HEK293 (cell line): ENCODE results near the gene AK6.

Source experiments
- KLF1 ChIP-seq: fragments of 450-650 bp; formaldehyde crosslinking; IDR thresholded peaks from 2 replicates; pipeline ENCODE4 v1.5.1; 2016; ENCODE audit warnings: missing biosample characterization, missing genetic modification characterization
- KLF16 ChIP-seq: fragments of 450-650 bp; formaldehyde crosslinking; IDR thresholded peaks from 2 replicates; pipeline ENCODE4 v1.5.1; 2017; ENCODE audit warnings: missing biosample characterization, missing genetic modification characterization
- KLF8 ChIP-seq: fragments of 450-650 bp; formaldehyde crosslinking; IDR thresholded peaks from 2 replicates; pipeline ENCODE4 v1.5.1; 2016; ENCODE audit warnings: missing biosample characterization, missing genetic modification characterization
- MEIS1 ChIP-seq: sonication (generic); formaldehyde crosslinking; IDR thresholded peaks from 2 replicates; pipeline ENCODE4 v1.8.1; 2022; ENCODE audit warnings: missing genetic modification reagents, mild to moderate bottlenecking, borderline replicate concordance
- OVOL3 ChIP-seq: fragments of 450-650 bp; formaldehyde crosslinking; IDR thresholded peaks from 2 replicates; pipeline ENCODE4 v1.5.1; 2016; ENCODE audit warnings: missing biosample characterization, missing genetic modification characterization
- PRDM4 ChIP-seq: fragments of 450-650 bp; formaldehyde crosslinking; IDR thresholded peaks from 2 replicates; pipeline ENCODE4 v1.5.1; 2017; ENCODE audit warnings: missing biosample characterization, missing genetic modification characterization
- SCRT1 ChIP-seq: fragments of 450-650 bp; formaldehyde crosslinking; IDR thresholded peaks from 2 replicates; pipeline ENCODE4 v1.5.1; 2016; ENCODE audit warnings: missing biosample characterization, missing genetic modification characterization, borderline replicate concordance
- WT1 ChIP-seq: fragments of 450-650 bp; formaldehyde crosslinking; IDR thresholded peaks from 2 replicates; pipeline ENCODE4 v1.5.1; 2016; ENCODE audit warnings: missing biosample characterization, missing genetic modification characterization
- YY1 ChIP-seq: fragments of 450-650 bp; formaldehyde crosslinking; IDR thresholded peaks from 2 replicates; pipeline ENCODE4 v1.5.1; 2018; ENCODE audit warnings: missing biosample characterization, missing genetic modification characterization
- ZFP69B ChIP-seq: fragments of 450-650 bp; formaldehyde crosslinking; IDR thresholded peaks from 2 replicates; pipeline ENCODE4 v1.5.1; 2016; ENCODE audit warnings: missing biosample characterization, missing genetic modification characterization
- ZNF121 ChIP-seq: fragments of 450-650 bp; formaldehyde crosslinking; IDR thresholded peaks from 2 replicates; pipeline ENCODE4 v1.5.1; 2016; ENCODE audit warnings: missing biosample characterization, missing genetic modification characterization
- ZNF175 ChIP-seq: fragments of 450-650 bp; formaldehyde crosslinking; IDR thresholded peaks from 2 replicates; pipeline ENCODE4 v1.5.1; 2016; ENCODE audit warnings: missing biosample characterization, missing genetic modification characterization
- ZNF18 ChIP-seq: fragments of 450-650 bp; formaldehyde crosslinking; IDR thresholded peaks from 2 replicates; pipeline ENCODE4 v1.5.1; 2016; ENCODE audit warnings: missing biosample characterization, missing genetic modification characterization
- ZNF23 ChIP-seq: fragments of 450-650 bp; formaldehyde crosslinking; IDR thresholded peaks from 2 replicates; pipeline ENCODE4 v1.5.1; 2016; ENCODE audit warnings: missing biosample characterization, missing genetic modification characterization, borderline replicate concordance
- ZNF239 ChIP-seq: fragments of 450-650 bp; formaldehyde crosslinking; IDR thresholded peaks from 2 replicates; pipeline ENCODE4 v1.5.1; 2016; ENCODE audit warnings: missing biosample characterization, missing genetic modification characterization
- ZNF24 ChIP-seq: fragments of 450-650 bp; formaldehyde crosslinking; IDR thresholded peaks from 2 replicates; pipeline ENCODE4 v1.5.1; 2016; ENCODE audit warnings: missing biosample characterization, missing genetic modification characterization
- ZNF248 ChIP-seq: fragments of 450-650 bp; formaldehyde crosslinking; IDR thresholded peaks from 2 replicates; pipeline ENCODE4 v1.5.1; 2017; ENCODE audit warnings: missing biosample characterization, missing genetic modification characterization
- ZNF266 ChIP-seq: fragments of 450-650 bp; formaldehyde crosslinking; IDR thresholded peaks from 2 replicates; pipeline ENCODE4 v1.5.1; 2016; ENCODE audit warnings: missing biosample characterization, missing genetic modification characterization, low read depth
- ZNF302 ChIP-seq: fragments of 450-650 bp; formaldehyde crosslinking; IDR thresholded peaks from 2 replicates; pipeline ENCODE4 v1.5.1; 2016; ENCODE audit warnings: missing biosample characterization, missing genetic modification characterization, low read depth
- ZNF341 ChIP-seq: fragments of 450-650 bp; formaldehyde crosslinking; IDR thresholded peaks from 2 replicates; pipeline ENCODE4; 2016; ENCODE audit warnings: low read depth, missing biosample characterization, missing genetic modification characterization
- ZNF366 ChIP-seq: fragments of 450-650 bp; formaldehyde crosslinking; conservative IDR thresholded peaks from 2 replicates; pipeline ENCODE4 v1.5.1; 2016; ENCODE audit warnings: missing biosample characterization, missing genetic modification characterization
- ZNF488 ChIP-seq: fragments of 450-650 bp; formaldehyde crosslinking; IDR thresholded peaks from 2 replicates; pipeline ENCODE4 v1.5.1; 2016; ENCODE audit warnings: missing biosample characterization, missing genetic modification characterization
- ZNF529 ChIP-seq: fragments of 450-650 bp; formaldehyde crosslinking; IDR thresholded peaks from 2 replicates; pipeline ENCODE4 v1.5.1; 2017; ENCODE audit warnings: missing genetic modification characterization, missing biosample characterization; ENCODE audit not compliant: insufficient replicate concordance
- ZNF561 ChIP-seq: fragments of 450-650 bp; IDR thresholded peaks from 2 replicates; pipeline ENCODE4 v1.5.1; 2018; ENCODE audit warnings: missing biosample characterization, missing genetic modification characterization, borderline replicate concordance
- ZNF629 ChIP-seq: fragments of 450-650 bp; formaldehyde crosslinking; IDR thresholded peaks from 2 replicates; pipeline ENCODE4 v1.5.1; 2017; ENCODE audit warnings: missing biosample characterization, missing genetic modification characterization
- ZNF677 ChIP-seq: fragments of 450-650 bp; IDR thresholded peaks from 2 replicates; pipeline ENCODE4 v1.5.0; 2018; ENCODE audit warnings: missing biosample characterization, mild to moderate bottlenecking, missing genetic modification characterization, moderate library complexity
- ZNF830 ChIP-seq: fragments of 450-650 bp; IDR thresholded peaks from 2 replicates; pipeline ENCODE4 v1.5.0; 2018; ENCODE audit warnings: missing biosample characterization, missing genetic modification characterization, low read depth, mild to moderate bottlenecking, moderate library complexity
- ZSCAN5A ChIP-seq: fragments of 450-650 bp; formaldehyde crosslinking; IDR thresholded peaks from 2 replicates; pipeline ENCODE4 v1.5.1; 2016; ENCODE audit warnings: missing biosample characterization, missing genetic modification characterization
- TF ChIP-seq, protein P1 (sequence below): fragments of 450-650 bp; formaldehyde crosslinking; conservative IDR thresholded peaks from 2 replicates; pipeline ENCODE4 v1.5.1; 2016; ENCODE audit warnings: low read depth, missing biosample characterization, missing genetic modification characterization
- TF ChIP-seq, protein P2 (sequence below): sonication (generic); formaldehyde crosslinking; IDR thresholded peaks from 2 replicates; pipeline ENCODE4 v1.8.1; 2022; ENCODE audit warnings: mild to moderate bottlenecking, moderate library complexity, missing genetic modification reagents

AK6 gene

GRCh38 chr5:69414885-69415583 is 45.7 kb upstream of the AK6 start, which contains the start of gene MARVELD2 (continued):
- TF ChIP-seq PRDM4 (no peak), SCRT1 (no peak), MEIS1 (CRISPR knock-in tag) (no peak), YY1 (tag by site-specific recombination) (no peak), ZNF266 (tag by site-specific recombination) (no peak), ZNF18 (tag by site-specific recombination) (no peak), ZNF677 (tag by site-specific recombination) (no peak), ZNF175 (tag by site-specific recombination) (no peak), KLF16 (tag by site-specific recombination) (no peak; the same call in 1 of the 2 replicates), WT1 (tag by site-specific recombination) (no peak), ZFP69B (no peak; the same call in none of the 2 replicates), KLF1 (tag by site-specific recombination) (0 out of 2 replicates have a peak, but pooled peaks have one; percentile 55), ZNF529 (tag by site-specific recombination) (no peak), ZNF830 (no peak), OVOL3 (tag by site-specific recombination) (no peak), ZSCAN5A (tag by site-specific recombination) (no peak), ZNF341 (tag by site-specific recombination) (no peak; the same call in 1 of the 2 replicates), ZNF561 (tag by site-specific recombination) (no peak; the same call in 1 of the 2 replicates), KLF8 (tag by site-specific recombination) (peak; percentile 89), ZNF23 (tag by site-specific recombination) (no peak), ZNF24 (no peak), ZNF248 (tag by site-specific recombination) (no peak), ZNF239 (no peak), ZNF629 (tag by site-specific recombination) (no peak), ZNF366 (tag by site-specific recombination) (no peak), ZNF488 (no peak), ZNF302 (tag by site-specific recombination) (no peak), ZNF121 (tag by site-specific recombination) (peak; percentile 58; the same call in 1 of the 2 replicates)
- TF ChIP-seq, protein P1, sequence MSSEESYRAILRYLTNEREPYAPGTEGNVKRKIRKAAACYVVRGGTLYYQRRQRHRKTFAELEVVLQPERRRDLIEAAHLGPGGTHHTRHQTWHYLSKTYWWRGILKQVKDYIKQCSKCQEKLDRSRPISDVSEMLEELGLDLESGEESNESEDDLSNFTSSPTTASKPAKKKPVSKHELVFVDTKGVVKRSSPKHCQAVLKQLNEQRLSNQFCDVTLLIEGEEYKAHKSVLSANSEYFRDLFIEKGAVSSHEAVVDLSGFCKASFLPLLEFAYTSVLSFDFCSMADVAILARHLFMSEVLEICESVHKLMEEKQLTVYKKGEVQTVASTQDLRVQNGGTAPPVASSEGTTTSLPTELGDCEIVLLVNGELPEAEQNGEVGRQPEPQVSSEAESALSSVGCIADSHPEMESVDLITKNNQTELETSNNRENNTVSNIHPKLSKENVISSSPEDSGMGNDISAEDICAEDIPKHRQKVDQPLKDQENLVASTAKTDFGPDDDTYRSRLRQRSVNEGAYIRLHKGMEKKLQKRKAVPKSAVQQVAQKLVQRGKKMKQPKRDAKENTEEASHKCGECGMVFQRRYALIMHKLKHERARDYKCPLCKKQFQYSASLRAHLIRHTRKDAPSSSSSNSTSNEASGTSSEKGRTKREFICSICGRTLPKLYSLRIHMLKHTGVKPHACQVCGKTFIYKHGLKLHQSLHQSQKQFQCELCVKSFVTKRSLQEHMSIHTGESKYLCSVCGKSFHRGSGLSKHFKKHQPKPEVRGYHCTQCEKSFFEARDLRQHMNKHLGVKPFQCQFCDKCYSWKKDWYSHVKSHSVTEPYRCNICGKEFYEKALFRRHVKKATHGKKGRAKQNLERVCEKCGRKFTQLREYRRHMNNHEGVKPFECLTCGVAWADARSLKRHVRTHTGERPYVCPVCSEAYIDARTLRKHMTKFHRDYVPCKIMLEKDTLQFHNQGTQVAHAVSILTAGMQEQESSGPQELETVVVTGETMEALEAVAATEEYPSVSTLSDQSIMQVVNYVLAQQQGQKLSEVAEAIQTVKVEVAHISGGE (tag by site-specific recombination) = peak; percentile 34; the same call in 1 of the 2 replicates
- TF ChIP-seq, protein P2, sequence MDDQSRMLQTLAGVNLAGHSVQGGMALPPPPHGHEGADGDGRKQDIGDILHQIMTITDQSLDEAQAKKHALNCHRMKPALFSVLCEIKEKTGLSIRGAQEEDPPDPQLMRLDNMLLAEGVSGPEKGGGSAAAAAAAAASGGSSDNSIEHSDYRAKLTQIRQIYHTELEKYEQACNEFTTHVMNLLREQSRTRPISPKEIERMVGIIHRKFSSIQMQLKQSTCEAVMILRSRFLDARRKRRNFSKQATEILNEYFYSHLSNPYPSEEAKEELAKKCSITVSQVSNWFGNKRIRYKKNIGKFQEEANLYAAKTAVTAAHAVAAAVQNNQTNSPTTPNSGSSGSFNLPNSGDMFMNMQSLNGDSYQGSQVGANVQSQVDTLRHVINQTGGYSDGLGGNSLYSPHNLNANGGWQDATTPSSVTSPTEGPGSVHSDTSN = 0 out of 2 replicates have a peak, but pooled peaks have one; percentile 46
